ENCODE measurements around the gene AGTPBP1. TPM values are rescaled to one million over a fixed set of nuclear protein-coding genes. Genes with fewer than 3 reads are reported as not detected.

Gene AGTPBP1
- total and polyA plus RNA-seq, 2 of the 8 experiments (the other 6 are each of a cell fraction or from before 2014, with no cell fraction given), result 13.4 to 65.2 TPM

GRCh38 chr9:85521371-85522197, 220.2 kb downstream of the AGTPBP1 start (continued):
- TF ChIP-seq SAP30 (IDR thresholded peaks at IDR 0.05; ENCODE audit: insufficient read depth, insufficient replicate concordance, low read length), result no peak
- TF ChIP-seq SP4 (IDR thresholded peaks at IDR 0.05; ENCODE audit: low read length), result no peak
- no peak for TF ChIP-seq SIN3A (conservative IDR thresholded peaks at IDR 0.05 in 1 of 2, IDR thresholded peaks at IDR 0.05 in 1 of 2; ENCODE audit: low read depth in 1 of 2, low read length in 2 of 2)

Data from H1 (cell line).